IPS DF 6.9 (cell line): ENCODE results near the gene CENPC.
"Not testable (repeated sequence)": the region's sequence is repeated elsewhere in the genome, so short reads cannot be mapped to it uniquely, and the experiment has no call there.

Source experiments
- DNase-seq: peaks from one replicate; pipeline ENCODE4 v3.0.0-alpha.2; 2013; ENCODE audit warnings: low read depth, low spot score
- H3K27ac ChIP-seq: one replicate; pipeline ENCODE4 v1.5.1; 2013; ENCODE audit warnings: low read length, control low read depth
- H3K27me3 ChIP-seq: 2 replicates; pipeline ENCODE4 v1.6.1; 2013; ENCODE audit warnings: mild to moderate bottlenecking, low read length; ENCODE audit not compliant: control insufficient read depth, insufficient read depth
- H3K36me3 ChIP-seq: 2 replicates; pipeline ENCODE4 v1.6.1; 2013; ENCODE audit warnings: low read length; ENCODE audit not compliant: control insufficient read depth, insufficient read depth
- H3K4me1 ChIP-seq: 2 replicates; pipeline ENCODE4 v1.6.1; 2013; ENCODE audit warnings: low read length; ENCODE audit not compliant: control insufficient read depth, insufficient read depth
- H3K4me3 ChIP-seq: 2 replicates; pipeline ENCODE4 v1.5.1; 2013; ENCODE audit warnings: mild to moderate bottlenecking, low read length
- H3K9me3 ChIP-seq: 2 replicates; pipeline ENCODE4 v1.6.1; 2013; ENCODE audit warnings: low read length, inconsistent platforms; ENCODE audit not compliant: control insufficient read depth, insufficient read depth
- WGBS: extraction: QIAGEN DNeasy Blood & Tissue Kit; methylation state at CpG from one replicate; pipeline ENCODE4 v1.1.7; 2013; ENCODE audit warnings: mixed read lengths, missing lambda C conversion rate; ENCODE audit not compliant: insufficient read length, insufficient coverage; 5-methylcytosine and 5-hydroxymethylcytosine counted together

CENPC gene

DNA sequence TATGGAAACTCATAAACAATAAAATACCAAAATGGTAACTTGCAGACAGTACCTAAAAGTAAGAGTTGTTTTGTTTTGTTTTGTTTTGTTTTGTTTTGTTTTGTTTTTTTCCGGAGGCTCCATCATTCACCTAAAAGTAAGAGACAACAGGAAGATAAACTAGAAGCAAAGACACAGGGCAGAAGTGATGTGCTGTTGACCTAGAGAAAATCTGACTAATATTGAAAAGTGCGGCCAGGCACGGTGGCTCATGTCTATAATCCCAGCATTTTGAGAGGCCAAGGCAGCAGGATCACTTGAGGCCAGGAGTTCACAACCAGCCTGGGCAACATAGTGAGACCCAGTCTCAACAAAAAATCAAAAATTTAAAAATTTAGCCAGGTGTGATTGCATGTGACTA, 5.6 kb upstream of the CENPC start:
- no peak overlapping the region for H3K4me3 ChIP-seq
- no peaks in the 10 kb centered on the region for H3K4me1 ChIP-seq

DNA sequence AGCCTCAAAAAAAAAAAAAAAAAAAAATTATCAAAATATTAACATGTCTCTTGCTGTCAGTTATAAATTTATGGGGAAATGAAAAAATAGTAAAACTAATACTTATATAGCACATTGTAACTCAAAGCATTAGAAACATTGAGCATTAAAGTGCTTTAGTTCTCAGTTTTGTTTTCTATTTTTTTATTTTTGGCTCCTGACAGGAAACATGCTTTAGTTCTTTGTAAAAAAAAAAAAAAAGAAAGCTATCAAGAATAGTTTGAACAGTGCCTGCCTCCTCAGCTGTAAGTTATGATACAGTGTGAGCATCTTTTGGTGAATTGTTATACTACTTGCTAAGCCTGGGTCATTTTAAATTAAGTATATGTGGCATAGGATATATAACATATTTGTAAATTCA, 5.1 kb upstream of the CENPC start:
- H3K9me3 ChIP-seq = no peaks in the 10 kb centered on the region
- no peaks in the 10 kb centered on the region for H3K36me3 ChIP-seq
- H3K27me3 ChIP-seq = no peaks in the 10 kb centered on the region
- H3K4me1 ChIP-seq = no peaks in the 10 kb centered on the region
- no peak for DNase-seq
- H3K4me3 ChIP-seq = no peak overlapping the region
- no peak overlapping the region for H3K27ac ChIP-seq

More for the DNA sequence above, 5.6 kb upstream of the CENPC start:
- no peaks in the 10 kb centered on the region for H3K9me3 ChIP-seq
- no peaks in the 10 kb centered on the region for H3K36me3 ChIP-seq
- no peak overlapping the region for H3K27ac ChIP-seq
- no CpG with 5 or more reads among the region's 3 CpGs for WGBS
- DNase-seq = no peak
- H3K27me3 ChIP-seq = no peaks in the 10 kb centered on the region

DNA sequence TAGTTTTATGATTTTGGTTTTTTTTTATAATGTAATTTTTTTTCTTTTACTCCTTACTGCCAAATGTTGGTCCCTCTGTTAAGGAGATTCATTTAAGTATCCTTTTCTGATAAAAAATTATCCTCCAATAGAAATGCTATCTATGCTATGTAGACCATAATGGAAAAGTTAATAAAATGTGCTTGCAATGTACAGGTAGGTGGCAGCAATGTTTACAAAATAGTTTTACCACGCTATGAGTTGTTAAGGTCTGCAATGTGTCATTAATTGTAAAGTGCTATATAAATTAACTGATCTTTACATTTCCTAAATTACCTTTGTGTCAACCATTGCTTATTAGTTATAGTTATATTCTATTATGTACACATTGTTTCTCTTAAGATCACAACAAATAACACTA, 3.8 kb upstream of the CENPC start:
- H3K9me3 ChIP-seq = no peaks in the 10 kb centered on the region
- WGBS = no CpG with 5 or more reads among the region's 1 CpG
- no peak overlapping the region for H3K27ac ChIP-seq
- H3K27me3 ChIP-seq = no peaks in the 10 kb centered on the region
- no peaks in the 10 kb centered on the region for H3K36me3 ChIP-seq
- H3K4me3 ChIP-seq = no peak overlapping the region
- H3K4me1 ChIP-seq = no peaks in the 10 kb centered on the region
- DNase-seq = no peak

DNA sequence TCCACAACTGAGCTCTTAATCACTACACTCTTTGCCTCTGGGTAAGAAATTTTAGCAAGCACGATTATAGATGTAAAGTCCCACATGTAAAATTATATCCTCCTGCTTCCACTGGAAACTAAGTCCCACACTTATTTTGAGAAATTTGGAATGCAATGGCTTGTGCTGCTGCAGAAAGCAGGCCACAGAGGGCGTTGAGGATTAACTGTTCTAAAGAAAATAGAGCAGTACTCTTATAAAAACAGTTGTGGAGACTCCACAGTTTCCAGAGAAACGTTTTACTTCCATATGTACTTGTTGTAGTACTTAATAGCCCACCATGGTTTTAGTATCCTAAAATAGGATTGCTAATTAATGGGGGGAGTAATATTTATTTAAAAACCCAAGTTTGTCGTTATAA, 1.7 kb upstream of the CENPC start:
- Histone ChIP-seq H3K36me3 (no peaks in the 10 kb centered on the region), H3K4me3 (no peak overlapping the region), H3K9me3 (no peaks in the 10 kb centered on the region), H3K27ac (no peak overlapping the region), H3K27me3 (no peaks in the 10 kb centered on the region), H3K4me1 (no peaks in the 10 kb centered on the region)
- DNase-seq = no peak
- WGBS = no CpG with 5 or more reads among the region's 4 CpGs

DNA sequence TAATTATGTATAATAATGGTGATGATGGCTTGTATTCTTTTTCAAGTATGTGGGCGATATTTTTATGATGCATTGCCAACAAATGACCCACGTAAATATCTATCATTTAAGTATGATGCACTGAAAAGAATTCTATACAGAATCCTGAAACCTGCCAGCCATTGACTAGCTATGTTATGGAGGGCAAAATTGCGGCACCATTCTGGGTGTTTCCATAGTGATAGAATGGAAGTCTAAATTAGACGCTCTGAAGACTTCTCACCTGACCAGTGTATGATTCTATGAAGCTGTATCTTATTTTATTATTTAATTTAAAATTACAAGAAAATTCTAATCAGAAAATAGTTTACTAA, 677 bp upstream of the CENPC start:
- no peak overlapping the region for H3K27ac ChIP-seq
- no peaks in the 10 kb centered on the region for H3K9me3 ChIP-seq
- no peak overlapping the region; the same call in 1 of the 2 replicates for H3K4me3 ChIP-seq
- H3K27me3 ChIP-seq = no peaks in the 10 kb centered on the region
- H3K4me1 ChIP-seq = no peaks in the 10 kb centered on the region
- WGBS = no CpG with 5 or more reads among the region's 4 CpGs
- no peak for DNase-seq
- H3K36me3 ChIP-seq = no peaks in the 10 kb centered on the region

DNA sequence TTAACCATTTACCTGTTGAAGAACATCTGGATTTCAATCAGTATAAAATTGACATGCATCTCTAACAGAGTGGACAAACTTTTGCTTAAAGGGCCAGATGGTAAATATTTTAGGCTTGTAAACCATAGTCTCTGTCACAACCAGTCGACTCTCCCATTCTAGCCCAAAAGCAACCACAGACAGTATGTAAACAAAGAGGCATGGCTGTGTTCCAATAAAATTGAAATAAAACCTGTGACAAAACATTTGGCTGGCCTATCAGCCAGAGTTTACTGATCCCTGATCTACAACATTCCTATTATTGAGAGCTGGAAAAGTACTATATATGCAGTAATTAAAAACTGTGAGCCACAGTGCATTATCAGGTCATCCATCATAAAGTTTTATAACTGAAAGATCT, 3.2 kb downstream of the CENPC start:
- Histone ChIP-seq H3K27me3 (no peaks in the 10 kb centered on the region), H3K36me3 (peaks cover 4% of the 10 kb centered on the region; the same call in 1 of the 2 replicates), H3K4me1 (no peaks in the 10 kb centered on the region), H3K27ac (no peak overlapping the region), H3K9me3 (no peaks in the 10 kb centered on the region), H3K4me3 (no peak overlapping the region)
- WGBS = no CpG with 5 or more reads among the region's 1 CpG
- no peak for DNase-seq

DNA sequence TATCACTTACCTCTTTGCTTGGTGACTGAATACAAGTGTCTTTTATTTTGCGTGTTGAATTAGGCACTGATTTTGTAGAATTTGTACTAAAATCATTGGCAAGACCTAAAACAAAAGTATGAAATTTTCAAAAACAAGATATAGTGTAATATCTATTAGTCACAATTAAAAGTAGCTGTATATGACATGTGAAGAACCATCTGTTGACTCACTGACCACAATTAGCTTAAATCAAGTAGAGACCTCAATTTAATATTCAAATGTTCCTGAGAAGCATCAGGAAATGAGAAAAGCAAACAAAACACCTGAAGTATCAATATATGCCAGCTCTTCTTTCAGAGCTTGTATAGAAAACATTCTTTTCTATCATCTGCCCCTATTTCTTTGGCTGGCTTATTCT, 5.5 kb downstream of the CENPC start:
- no CpG with 5 or more reads among the region's 1 CpG for WGBS
- Histone ChIP-seq H3K4me3 (no peak overlapping the region), H3K27ac (no peak overlapping the region), H3K27me3 (no peaks in the 10 kb centered on the region), H3K4me1 (no peaks in the 10 kb centered on the region), H3K9me3 (no peaks in the 10 kb centered on the region), H3K36me3 (peaks cover 4% of the 10 kb centered on the region; the same call in 1 of the 2 replicates)
- no peak for DNase-seq

DNA sequence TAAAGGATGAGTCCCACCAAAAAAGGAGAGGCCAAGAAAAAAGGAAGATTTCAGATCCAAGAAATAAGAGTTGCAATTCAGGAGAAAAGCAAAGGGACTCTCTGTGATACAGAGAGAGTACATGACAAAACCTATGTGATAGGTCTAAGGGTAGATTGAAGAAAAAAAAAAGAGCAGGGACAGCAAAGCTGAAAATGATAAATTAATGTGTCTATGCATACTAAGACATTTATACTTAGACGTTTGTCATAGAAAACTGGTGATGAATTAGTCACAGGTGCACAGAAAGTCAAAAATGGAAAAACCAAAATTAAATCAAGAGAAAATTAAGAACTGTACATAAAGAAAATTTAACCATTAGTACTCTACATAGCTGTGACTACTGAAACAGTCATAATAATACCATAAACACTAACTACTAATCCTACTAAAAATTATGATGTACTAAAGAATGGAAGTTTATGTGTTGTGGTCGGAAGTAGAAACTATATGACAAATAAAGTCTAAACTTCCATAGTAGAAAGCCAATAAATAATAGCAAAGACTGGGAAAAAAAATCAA, 9.9 kb downstream of the CENPC start:
- H3K4me3 ChIP-seq = no peak overlapping the region
- H3K27ac ChIP-seq = no peak overlapping the region
- no CpG with 5 or more reads among the region's 2 CpGs for WGBS
- peaks cover 7% of the 10 kb centered on the region; the same call in 1 of the 2 replicates for H3K36me3 ChIP-seq
- H3K4me1 ChIP-seq = no peaks in the 10 kb centered on the region
- no peaks in the 10 kb centered on the region for H3K27me3 ChIP-seq
- DNase-seq = no peak
- no peaks in the 10 kb centered on the region for H3K9me3 ChIP-seq

DNA sequence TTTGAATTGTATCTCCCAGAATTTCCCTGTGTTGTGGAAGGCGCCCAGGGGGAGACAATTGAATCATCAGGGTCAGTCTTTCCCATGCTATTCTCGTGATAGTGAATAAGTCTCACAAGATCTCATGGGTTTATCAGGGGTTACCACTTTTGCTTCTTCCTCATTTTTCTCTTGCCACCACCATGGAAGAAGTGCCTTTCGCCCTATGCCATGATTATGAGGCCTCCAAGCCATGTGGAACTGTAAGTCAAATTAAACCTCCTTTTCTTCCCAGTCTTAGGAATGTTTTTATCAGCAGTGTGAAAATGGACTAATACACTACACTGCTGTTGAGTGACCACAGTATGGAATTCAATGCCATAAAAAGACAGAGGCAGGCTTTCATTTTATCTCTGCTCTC, 12.2 kb downstream of the CENPC start:
- Histone ChIP-seq H3K27me3 (no peaks in the 10 kb centered on the region), H3K4me3 (no peak overlapping the region), H3K36me3 (peaks cover 7% of the 10 kb centered on the region; the same call in 1 of the 2 replicates), H3K4me1 (no peaks in the 10 kb centered on the region), H3K9me3 (no peaks in the 10 kb centered on the region), H3K27ac (no peak overlapping the region)
- no peak for DNase-seq
- WGBS = no CpG with 5 or more reads among the region's 3 CpGs

DNA sequence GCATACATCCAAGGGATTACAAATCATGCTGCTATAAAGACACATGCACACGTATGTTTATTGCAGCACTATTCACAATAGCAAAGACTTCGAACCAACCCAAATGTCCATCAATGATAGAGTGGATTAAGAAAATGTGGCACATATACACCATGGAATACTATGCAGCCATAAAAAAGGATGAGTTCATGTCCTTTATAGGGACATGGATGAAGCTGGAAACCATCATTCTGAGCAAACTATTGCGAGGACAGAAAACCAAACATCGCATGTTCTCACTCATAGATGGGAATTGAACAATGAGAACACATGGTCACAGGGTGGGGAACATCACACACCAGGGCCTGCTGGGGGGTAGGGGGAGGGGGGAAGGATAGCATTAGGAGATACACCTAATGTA, 12.9 kb downstream of the CENPC start:
- WGBS = no CpG with 5 or more reads among the region's 4 CpGs
- not testable (repeated sequence) for H3K4me3 ChIP-seq, DNase-seq, H3K36me3 ChIP-seq, H3K27me3 ChIP-seq, H3K9me3 ChIP-seq, H3K4me1 ChIP-seq, H3K27ac ChIP-seq

DNA sequence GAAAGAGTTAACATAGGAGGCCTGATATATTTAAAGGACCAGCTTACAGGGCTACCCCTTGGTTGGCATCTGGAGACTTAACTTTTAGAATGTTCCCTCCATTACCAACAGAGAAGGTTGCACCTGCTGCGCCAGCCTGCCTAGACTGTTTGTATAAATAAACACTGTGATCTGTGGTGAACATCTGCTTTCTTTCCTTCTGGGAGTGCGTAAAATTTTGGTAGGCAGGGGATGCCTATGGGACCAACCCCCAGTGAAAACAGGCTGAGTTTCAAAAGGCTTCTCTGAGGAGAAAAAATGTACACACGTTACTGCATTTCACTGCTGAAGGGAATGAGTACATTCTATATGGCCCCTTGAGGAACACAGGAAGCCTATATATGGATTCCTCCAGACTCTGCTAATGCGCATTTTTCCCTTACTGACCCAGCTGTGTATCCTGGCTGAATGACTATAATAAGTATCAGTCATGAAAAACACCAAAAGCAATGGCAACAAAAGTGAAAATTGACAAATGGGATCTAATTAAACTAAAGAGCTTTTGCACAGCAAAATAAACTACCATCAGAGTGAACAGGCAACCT, 13.8 kb downstream of the CENPC start:
- peaks cover 3% of the 10 kb centered on the region; the same call in 1 of the 2 replicates for H3K36me3 ChIP-seq
- no peaks in the 10 kb centered on the region for H3K4me1 ChIP-seq
- H3K9me3 ChIP-seq = no peaks in the 10 kb centered on the region
- DNase-seq = no peak
- H3K4me3 ChIP-seq = no peak overlapping the region
- no peaks in the 10 kb centered on the region for H3K27me3 ChIP-seq
- no CpG with 5 or more reads among the region's 4 CpGs for WGBS
- no peak overlapping the region for H3K27ac ChIP-seq
